Keratinocyte (primary cell): ENCODE measurements around the gene PDE6A. TPM values are rescaled to one million over a fixed set of nuclear protein-coding genes. Genes with fewer than 3 reads are reported as not detected.

Experiments used
- DNase-seq: peaks from one replicate; pipeline ENCODE4 v3.0.0-alpha.2; 2011; ENCODE audit warnings: low read depth, missing footprints, low spot score
- FAIRE-seq: peaks from 2 replicates; lab custom pipeline; 2011; peaks lifted over from hg19 to GRCh38; lab: Jason Lieb, UNC
- H2AFZ ChIP-seq: 2 replicates; pipeline ENCODE4 v1.6.0; 2012; ENCODE audit warnings: low read length, control low read depth, inconsistent platforms; ENCODE audit not compliant: control insufficient read depth
- H3K27ac ChIP-seq: 2 replicates; pipeline ENCODE4 v1.5.1; 2011; ENCODE audit warnings: low read length; ENCODE audit not compliant: control insufficient read depth, insufficient read depth
- H3K27me3 ChIP-seq: 3 replicates; pipeline ENCODE4 v1.6.0; 2011; ENCODE audit warnings: low read length; ENCODE audit not compliant: control insufficient read depth, insufficient read depth; ENCODE audit errors: extremely low read depth
- H3K36me3 ChIP-seq, 2 experiments: 2 replicates in 1 of 2; 3 replicates in 1 of 2; pipeline ENCODE4 v1.5.1; 2011; ENCODE audit warnings: low read length in 2 of 2, mild to moderate bottlenecking in 1 of 2; ENCODE audit not compliant: control insufficient read depth in 2 of 2, insufficient read depth in 2 of 2; ENCODE audit errors: extremely low read depth in 1 of 2
- H3K4me1 ChIP-seq: 3 replicates; pipeline ENCODE4 v1.5.1; 2011; ENCODE audit warnings: low read length; ENCODE audit not compliant: control insufficient read depth, insufficient read depth; ENCODE audit errors: extremely low read depth
- H3K4me2 ChIP-seq: 3 replicates; pipeline ENCODE4 v1.6.0; 2011; ENCODE audit warnings: low read depth, low read length; ENCODE audit not compliant: control insufficient read depth, insufficient read depth; ENCODE audit errors: extremely low read depth
- H3K4me3 ChIP-seq, 3 experiments: fragments of 200-600 bp in 1 of 3; sonication (generic) in 1 of 3; 2 replicates in 2 of 3; 3 replicates in 1 of 3; pipeline ENCODE4 v1.5.1; 2011 to 2016; ENCODE audit warnings: low read length in 3 of 3, mild to moderate bottlenecking in 3 of 3, control low read depth in 2 of 3, inconsistent platforms in 1 of 3, low read depth in 1 of 3, mixed read lengths in 1 of 3, mixed run types in 1 of 3, moderate library complexity in 1 of 3; ENCODE audit not compliant: control insufficient read depth in 2 of 3, insufficient read depth in 2 of 3; ENCODE audit errors: extremely low read depth in 1 of 3
- H3K79me2 ChIP-seq: 2 replicates; pipeline ENCODE4 v1.6.0; 2012; ENCODE audit warnings: low read length; ENCODE audit not compliant: control insufficient read depth, insufficient read depth
- H3K9ac ChIP-seq: 3 replicates; pipeline ENCODE4 v1.6.0; 2011; ENCODE audit warnings: low read length; ENCODE audit not compliant: control insufficient read depth, insufficient read depth; ENCODE audit errors: extremely low read depth
- H3K9me1 ChIP-seq: 3 replicates; pipeline ENCODE4 v1.6.0; 2011; ENCODE audit warnings: low read length; ENCODE audit not compliant: control insufficient read depth, insufficient read depth; ENCODE audit errors: extremely low read depth
- H3K9me3 ChIP-seq: 2 replicates; pipeline ENCODE4 v1.5.1; 2012; ENCODE audit warnings: low read depth, low read length; ENCODE audit not compliant: control insufficient read depth
- H4K20me1 ChIP-seq: 3 replicates; pipeline ENCODE4 v1.6.0; 2011; ENCODE audit warnings: low read length; ENCODE audit not compliant: control insufficient read depth, insufficient read depth; ENCODE audit errors: extremely low read depth
- CTCF ChIP-seq, 3 experiments: IDR thresholded peaks in 1 of 3; conservative IDR thresholded peaks in 1 of 3; optimal IDR thresholded peaks in 1 of 3; 2 replicates in 2 of 3; 3 replicates in 1 of 3; pipeline versions ENCODE3 to v1.5.1; 2011; ENCODE audit warnings: low read length in 3 of 3, mild to moderate bottlenecking in 3 of 3, moderate library complexity in 2 of 3, control low read depth in 1 of 3, inconsistent platforms in 1 of 3; ENCODE audit not compliant: insufficient read depth in 2 of 3; ENCODE audit errors: extremely low read depth in 1 of 3
- EZH2 ChIP-seq: IDR thresholded peaks from one replicate; pipeline ENCODE4 v1.6.1; 2012; ENCODE audit warnings: inconsistent platforms, mild to moderate bottlenecking, low read length, moderate library complexity
- dilution Hi-C: fragments of 300-500 bp; cut with MboI; formaldehyde crosslinking; loops from one replicate; pipeline ENCODE4 v1.7.0; 2020; ENCODE audit warnings: low sequenced_read_pairs; ENCODE audit not compliant: extremely low pct_ligation_motif_present
- polyA plus RNA-seq, 5 experiments: library from polyadenylated mRNA; depleted of rRNA in 3 of 5; stranded (reverse) in 3 of 5; stranded (forward) in 1 of 5; unstranded in 1 of 5; fragments of >200 nt; gene quantifications; 1 replicate in 1 of 5; 2 replicates in 3 of 5; 3 replicates in 1 of 5; pipeline versions ENCODE4 v1.2.1 to v1.2.3, GENCODE V29; 2011 to 2012; ENCODE audit warnings: missing spikeins in 2 of 5, low read depth in 1 of 5, low replicate concordance in 1 of 5

PDE6A gene
- polyA plus RNA-seq, 1 donor (not counting 4 experiments of a cell fraction or from before 2014, with no cell fraction given) = 0.03 TPM

- H3K9me3 ChIP-seq = no peaks in the 10 kb centered on the region
- dilution Hi-C loops = no loop called here
- FAIRE-seq (no peak), DNase-seq (no peak)
- H2AFZ ChIP-seq = no peak overlapping the region
- no peaks in the 10 kb centered on the region for H3K4me1 ChIP-seq
- no peaks in the 10 kb centered on the region for H3K79me2 ChIP-seq
- no peak overlapping the region for H3K9ac ChIP-seq
- H3K27ac ChIP-seq = no peak overlapping the region
- no peaks in the 10 kb centered on the region for H3K27me3 ChIP-seq
- no peak for TF ChIP-seq EZH2
- TF ChIP-seq CTCF (optimal IDR thresholded peaks at IDR 0.05 in 1 of 3, IDR thresholded peaks at IDR 0.05 in 1 of 3, conservative IDR thresholded peaks at IDR 0.05 in 1 of 3; ENCODE audit: extremely low read depth in 1 of 3, insufficient read depth in 2 of 3, low read length in 3 of 3) = no peak
- no peaks in the 10 kb centered on the region for H3K9me1 ChIP-seq
- no peaks in the 10 kb centered on the region for H3K36me3 ChIP-seq
- no peak overlapping the region for H3K4me2 ChIP-seq
- H3K4me3 ChIP-seq = no peak overlapping the region
- H4K20me1 ChIP-seq = no peaks in the 10 kb centered on the region
Observed at GRCh38 chr5:149904293-149904886, 40.2 kb downstream of the PDE6A start.

- Histone ChIP-seq H4K20me1 (no peaks in the 10 kb centered on the region), H2AFZ (no peak overlapping the region), H3K4me2 (no peak overlapping the region), H3K79me2 (no peaks in the 10 kb centered on the region), H3K4me3 (no peak overlapping the region), H3K27me3 (no peaks in the 10 kb centered on the region), H3K4me1 (no peaks in the 10 kb centered on the region), H3K9me1 (no peaks in the 10 kb centered on the region), H3K9me3 (no peaks in the 10 kb centered on the region), H3K36me3 (no peaks in the 10 kb centered on the region), H3K27ac (no peak overlapping the region), H3K9ac (no peak overlapping the region)
- FAIRE-seq = no peak
- no peak for TF ChIP-seq CTCF (optimal IDR thresholded peaks at IDR 0.05 in 1 of 3, IDR thresholded peaks at IDR 0.05 in 1 of 3, conservative IDR thresholded peaks at IDR 0.05 in 1 of 3; ENCODE audit: extremely low read depth in 1 of 3, insufficient read depth in 2 of 3, low read length in 3 of 3)
- TF ChIP-seq EZH2 = no peak
- no peak for DNase-seq
- dilution Hi-C loops = no loop called here
Observed at GRCh38 chr5:149903404-149903803, 41.2 kb downstream of the PDE6A start.
